Gastroesophageal sphincter (tissue), 3 donors: Measurements from ENCODE around the gene TULP4.

ENCODE experiments used
- EP300 ChIP-seq: sonication (generic); formaldehyde crosslinking; IDR thresholded peaks from one replicate; pipeline ENCODE4 v1.6.1; 2017; ENCODE audit warnings: antibody characterized with exemption, mild to moderate bottlenecking
- POLR2A ChIP-seq, 2 donors: fragments of 450-650 bp; IDR thresholded peaks; one replicate each; pipeline ENCODE4 v1.6.1; 2017; ENCODE audit warnings: antibody characterized with exemption in 2 of 2, mild to moderate bottlenecking in 2 of 2, moderate library complexity in 1 of 2
- POLR2AphosphoS5 ChIP-seq: sonication (generic); formaldehyde crosslinking; IDR thresholded peaks from one replicate; pipeline ENCODE4 v1.6.1; 2017; ENCODE audit warnings: antibody characterized with exemption
- TF ChIP-seq, protein P1 (sequence below), 4 experiments: fragments of 200-600 bp in 2 of 4; fragments of 450-650 bp in 2 of 4; sonication (generic) in 1 of 4; IDR thresholded peaks; one replicate each; pipeline ENCODE4 v1.5.1; 2017 to 2019; ENCODE audit warnings: antibody characterized with exemption in 4 of 4, mild to moderate bottlenecking in 2 of 4, moderate library complexity in 2 of 4

DNA sequence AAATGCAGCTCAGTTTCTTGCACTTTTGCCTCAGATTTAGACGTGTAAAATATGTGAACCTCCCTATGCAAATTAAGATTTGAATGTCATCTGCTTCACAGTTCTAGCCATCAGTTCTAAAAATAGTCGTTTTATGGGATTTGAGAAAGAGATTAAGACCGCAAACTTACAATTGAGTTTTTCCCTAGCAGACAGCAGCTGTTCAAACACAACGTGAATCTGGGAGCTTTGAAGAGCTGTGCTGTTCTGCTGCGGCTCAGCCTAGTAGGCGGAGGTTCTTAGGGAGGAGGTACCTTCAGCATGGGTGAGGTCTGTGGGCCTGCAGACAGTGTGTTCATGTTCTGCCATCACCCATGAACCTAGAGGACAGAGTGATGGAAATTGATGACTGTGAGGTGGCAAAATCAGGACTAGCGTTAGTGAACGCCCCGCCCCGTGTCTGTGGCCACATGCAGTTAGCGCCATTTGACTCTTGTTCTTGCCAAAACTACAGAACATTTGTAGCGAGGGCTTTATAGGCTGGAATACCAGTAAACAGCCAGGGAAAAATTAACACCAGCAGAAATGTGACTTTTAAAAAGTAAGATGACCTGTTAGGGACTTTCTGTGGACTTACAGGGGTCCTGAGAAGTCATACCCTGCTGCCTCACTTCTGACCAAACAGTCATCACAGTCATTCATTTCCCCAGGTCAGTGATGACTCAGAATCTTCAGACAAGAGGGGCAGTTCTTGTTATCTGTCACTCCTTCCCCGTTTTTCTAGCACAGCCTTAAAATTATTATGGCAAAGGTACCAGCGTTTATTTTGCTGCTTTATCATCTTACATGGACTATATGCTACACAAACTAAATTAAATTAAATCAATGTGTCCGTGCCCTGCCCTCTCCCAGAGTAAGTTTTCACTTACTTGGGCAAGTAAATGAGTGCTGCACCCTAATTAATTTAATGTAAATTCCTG is 163.4 kb downstream of the TULP4 start:
- TF ChIP-seq POLR2A (IDR thresholded peaks at IDR 0.05) = no peak
- TF ChIP-seq, protein P1, sequence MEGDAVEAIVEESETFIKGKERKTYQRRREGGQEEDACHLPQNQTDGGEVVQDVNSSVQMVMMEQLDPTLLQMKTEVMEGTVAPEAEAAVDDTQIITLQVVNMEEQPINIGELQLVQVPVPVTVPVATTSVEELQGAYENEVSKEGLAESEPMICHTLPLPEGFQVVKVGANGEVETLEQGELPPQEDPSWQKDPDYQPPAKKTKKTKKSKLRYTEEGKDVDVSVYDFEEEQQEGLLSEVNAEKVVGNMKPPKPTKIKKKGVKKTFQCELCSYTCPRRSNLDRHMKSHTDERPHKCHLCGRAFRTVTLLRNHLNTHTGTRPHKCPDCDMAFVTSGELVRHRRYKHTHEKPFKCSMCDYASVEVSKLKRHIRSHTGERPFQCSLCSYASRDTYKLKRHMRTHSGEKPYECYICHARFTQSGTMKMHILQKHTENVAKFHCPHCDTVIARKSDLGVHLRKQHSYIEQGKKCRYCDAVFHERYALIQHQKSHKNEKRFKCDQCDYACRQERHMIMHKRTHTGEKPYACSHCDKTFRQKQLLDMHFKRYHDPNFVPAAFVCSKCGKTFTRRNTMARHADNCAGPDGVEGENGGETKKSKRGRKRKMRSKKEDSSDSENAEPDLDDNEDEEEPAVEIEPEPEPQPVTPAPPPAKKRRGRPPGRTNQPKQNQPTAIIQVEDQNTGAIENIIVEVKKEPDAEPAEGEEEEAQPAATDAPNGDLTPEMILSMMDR (IDR thresholded peaks at IDR 0.05) = no peak
- no peak for TF ChIP-seq EP300
- no peak for TF ChIP-seq POLR2AphosphoS5
